ENCODE results near the gene PILRB.

PILRB gene

DNA sequence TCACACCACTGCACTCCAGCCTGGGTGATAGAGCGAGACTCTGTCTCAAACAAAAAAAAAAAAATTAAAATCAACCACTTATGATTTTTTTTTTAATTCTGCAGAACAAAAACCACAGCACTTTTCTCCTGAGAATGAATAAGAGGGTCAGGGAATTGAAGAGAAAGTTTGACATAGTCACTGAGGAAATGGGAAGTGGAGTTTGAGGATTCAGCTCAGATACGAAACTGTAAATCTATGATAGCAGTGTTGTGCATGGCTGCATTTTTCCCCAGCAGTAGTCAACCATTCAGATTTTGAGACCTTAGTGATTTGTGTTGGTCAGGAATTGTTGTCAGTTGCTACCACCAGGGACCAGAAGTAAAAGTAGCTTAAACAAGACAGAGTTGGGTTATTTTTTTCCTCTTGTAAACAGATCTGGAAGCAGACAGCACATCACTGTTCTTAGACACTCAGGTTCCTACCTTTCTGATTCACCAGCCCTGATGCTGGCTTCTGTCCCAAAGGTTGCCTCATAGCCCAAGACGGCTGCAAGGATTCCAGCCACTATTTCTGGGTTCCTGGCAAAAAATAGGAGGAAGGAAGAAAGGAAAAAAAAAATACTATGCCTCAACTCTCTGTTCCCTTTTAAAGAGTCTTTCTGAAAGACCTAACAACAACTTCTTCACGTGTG, 35.5 kb downstream of the PILRB start:
- Mint-ChIP-seq H3K36me3 (ENCODE audit: low read depth) (no peaks in the 10 kb centered on the region), H3K27me3 (ENCODE audit: low read depth, poor library complexity) (peaks cover 56% of the 10 kb centered on the region), H3K9me3 (no peaks in the 10 kb centered on the region), H3K27ac (no peak overlapping the region), H3K4me3 (no peak overlapping the region), H3K4me1 (peaks cover 24% of the 10 kb centered on the region)
- TF ChIP-seq CTCF (IDR thresholded peaks at IDR 0.05): no peak
- DNase-seq: no peak

DNA sequence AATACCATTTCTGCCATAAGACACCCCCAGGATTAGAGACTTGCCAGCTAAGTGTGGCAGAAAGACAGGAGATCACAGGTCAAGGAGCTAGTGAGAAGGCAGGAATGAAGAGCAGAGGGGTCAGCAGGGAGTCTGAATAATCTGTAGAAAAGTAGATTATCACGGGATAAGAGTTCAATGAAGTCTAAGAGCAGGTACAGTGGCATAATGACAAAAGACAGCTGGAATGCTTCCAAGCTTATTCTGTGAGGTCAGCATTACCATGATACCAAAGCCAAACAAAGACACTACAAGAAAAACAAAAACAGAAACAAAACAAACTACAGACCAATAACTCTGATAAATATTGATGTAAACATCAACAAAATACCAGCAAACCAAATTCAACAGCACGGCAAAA, 36.2 kb downstream of the PILRB start:
- Mint-ChIP-seq H3K36me3 (ENCODE audit: low read depth) (no peaks in the 10 kb centered on the region), H3K4me1 (peaks cover 28% of the 10 kb centered on the region), H3K27me3 (ENCODE audit: low read depth, poor library complexity) (peaks cover 60% of the 10 kb centered on the region), H3K9me3 (no peaks in the 10 kb centered on the region), H3K4me3 (no peak overlapping the region), H3K27ac (no peak overlapping the region)
- no peak for TF ChIP-seq CTCF (IDR thresholded peaks at IDR 0.05)
- DNase-seq: no peak

DNA sequence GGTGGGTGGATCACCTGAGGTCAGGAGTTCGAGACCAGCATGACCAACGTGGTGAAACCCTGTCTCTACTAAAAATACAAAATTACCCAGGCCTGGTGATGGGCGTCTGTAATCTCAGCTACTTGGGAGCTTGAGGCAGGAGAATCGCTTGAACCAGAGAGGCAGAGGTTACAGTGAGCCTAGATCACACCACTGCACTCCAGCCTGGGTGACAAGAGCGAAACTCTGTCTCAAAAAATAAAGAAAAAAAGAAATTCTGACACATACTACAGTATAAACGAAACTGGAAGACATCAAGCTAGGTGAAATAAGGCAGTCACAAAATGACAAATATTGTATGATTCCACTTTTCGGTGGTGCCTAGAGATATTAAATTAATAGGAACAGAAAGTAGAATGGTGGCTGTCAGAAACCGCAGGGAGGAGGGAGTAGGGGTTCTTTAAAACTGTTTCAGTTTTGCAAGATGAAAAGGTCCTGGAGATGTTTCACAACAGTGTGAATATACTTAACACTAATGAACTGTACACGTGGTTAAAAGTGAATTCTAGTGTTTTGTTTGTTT, 38.6 kb downstream of the PILRB start:
- peaks cover 19% of the 10 kb centered on the region for H3K4me1 Mint-ChIP-seq
- no peak overlapping the region for H3K4me3 Mint-ChIP-seq
- DNase-seq: no peak
- H3K27ac Mint-ChIP-seq: no peak overlapping the region
- H3K36me3 Mint-ChIP-seq (ENCODE audit: low read depth): no peaks in the 10 kb centered on the region
- TF ChIP-seq CTCF (IDR thresholded peaks at IDR 0.05): no peak
- H3K27me3 Mint-ChIP-seq (ENCODE audit: low read depth, poor library complexity): peaks cover 54% of the 10 kb centered on the region
- H3K9me3 Mint-ChIP-seq: no peaks in the 10 kb centered on the region

- DNase-seq: no peak
- Mint-ChIP-seq H3K4me1 (peaks cover 26% of the 10 kb centered on the region), H3K27me3 (ENCODE audit: low read depth, poor library complexity) (peaks cover 52% of the 10 kb centered on the region), H3K9me3 (no peaks in the 10 kb centered on the region), H3K4me3 (no peak overlapping the region), H3K27ac (no peak overlapping the region), H3K36me3 (ENCODE audit: low read depth) (no peaks in the 10 kb centered on the region)
- no peak for TF ChIP-seq CTCF (IDR thresholded peaks at IDR 0.05)
Observed at GRCh38 chr7:100397315-100398081, 39.6 kb downstream of the PILRB start.

GRCh38 chr7:100398239-100398638, 40.3 kb downstream of the PILRB start:
- Mint-ChIP-seq H3K27me3 (ENCODE audit: low read depth, poor library complexity) (peaks cover 46% of the 10 kb centered on the region), H3K27ac (no peak overlapping the region), H3K36me3 (ENCODE audit: low read depth) (no peaks in the 10 kb centered on the region), H3K4me3 (peak overlapping the region; percentile 7), H3K4me1 (peaks cover 26% of the 10 kb centered on the region), H3K9me3 (no peaks in the 10 kb centered on the region)
- TF ChIP-seq CTCF (IDR thresholded peaks at IDR 0.05): no peak
- no peak for DNase-seq
